ENCODE data around the gene TACC2.
A peak's percentile ranks its signal among the peaks of the same experiment; 100 is the strongest.

GRCh38 chr10:122054048-122055025 lies 65.4 kb downstream of the TACC2 start:
- TF ChIP-seq, protein P1, sequence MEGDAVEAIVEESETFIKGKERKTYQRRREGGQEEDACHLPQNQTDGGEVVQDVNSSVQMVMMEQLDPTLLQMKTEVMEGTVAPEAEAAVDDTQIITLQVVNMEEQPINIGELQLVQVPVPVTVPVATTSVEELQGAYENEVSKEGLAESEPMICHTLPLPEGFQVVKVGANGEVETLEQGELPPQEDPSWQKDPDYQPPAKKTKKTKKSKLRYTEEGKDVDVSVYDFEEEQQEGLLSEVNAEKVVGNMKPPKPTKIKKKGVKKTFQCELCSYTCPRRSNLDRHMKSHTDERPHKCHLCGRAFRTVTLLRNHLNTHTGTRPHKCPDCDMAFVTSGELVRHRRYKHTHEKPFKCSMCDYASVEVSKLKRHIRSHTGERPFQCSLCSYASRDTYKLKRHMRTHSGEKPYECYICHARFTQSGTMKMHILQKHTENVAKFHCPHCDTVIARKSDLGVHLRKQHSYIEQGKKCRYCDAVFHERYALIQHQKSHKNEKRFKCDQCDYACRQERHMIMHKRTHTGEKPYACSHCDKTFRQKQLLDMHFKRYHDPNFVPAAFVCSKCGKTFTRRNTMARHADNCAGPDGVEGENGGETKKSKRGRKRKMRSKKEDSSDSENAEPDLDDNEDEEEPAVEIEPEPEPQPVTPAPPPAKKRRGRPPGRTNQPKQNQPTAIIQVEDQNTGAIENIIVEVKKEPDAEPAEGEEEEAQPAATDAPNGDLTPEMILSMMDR (IDR thresholded peaks at IDR 0.05) = peak in 3 of 4 experiments; percentile 61 to 77 (median 64)
- TF ChIP-seq POLR2A (IDR thresholded peaks at IDR 0.05) (no peak), POLR2AphosphoS5 (IDR thresholded peaks at IDR 0.05) (no peak), EP300 (IDR thresholded peaks at IDR 0.05) (no peak)

Data from gastroesophageal sphincter (tissue), 3 donors.